ENCODE data around the gene CGGBP1. TPM values are rescaled to one million over a fixed set of nuclear protein-coding genes. Genes with fewer than 3 reads are reported as not detected.

Gene CGGBP1
- polyA plus RNA-seq, 6 donors from 2014 or later, result 99.4 to 145 (median 132) TPM

Other genes with a start within 250 kb of the CGGBP1 start
- 10 to 100 TPM in 5 of 6 donors, 1 to 10 TPM in 1; 7.6 to 18.5 (median 15.8) TPM for gene ZNF654, start 250 bp upstream of the CGGBP1 start, polyA plus RNA-seq (ENCODE audit: low read depth in 6 of 6)
- 10 to 100 TPM; 31.3 to 60.9 (median 41.3) TPM for gene C3orf38, start 91.0 kb upstream of the CGGBP1 start, polyA plus RNA-seq (ENCODE audit: low read depth in 6 of 6)